ENCODE results near the gene WSCD2.

GRCh38 chr12:108241986-108242703, 113.1 kb downstream of the WSCD2 start:
- TF ChIP-seq CTCF (IDR thresholded peaks at IDR 0.05) (no peak), MEF2A (IDR thresholded peaks at IDR 0.05; ENCODE audit: borderline replicate concordance, low read depth) (no peak), EP300 (IDR thresholded peaks at IDR 0.05; ENCODE audit: borderline replicate concordance in 1 of 2, low read depth in 1 of 2, low read length in 1 of 2) (no peak), RCOR1 (IDR thresholded peaks at IDR 0.05; ENCODE audit: low read length) (no peak), GABPA (IDR thresholded peaks at IDR 0.05; ENCODE audit: low read depth) (no peak), NFIC (IDR thresholded peaks at IDR 0.05; ENCODE audit: borderline replicate concordance) (no peak), POLR2AphosphoS5 (IDR thresholded peaks at IDR 0.05; ENCODE audit: low read depth, low read length) (no peak), REST (IDR thresholded peaks at IDR 0.05; ENCODE audit: low read depth, low read length) (no peak), NRF1 (IDR thresholded peaks at IDR 0.05; ENCODE audit: low read depth, low read length) (no peak), RXRA (IDR thresholded peaks at IDR 0.05; ENCODE audit: borderline replicate concordance, low read depth) (no peak), EZH2phosphoT487 (IDR thresholded peaks at IDR 0.05; ENCODE audit: borderline replicate concordance, low read depth) (no peak), RFX5 (IDR thresholded peaks at IDR 0.05; ENCODE audit: low read length) (no peak), RAD21 (IDR thresholded peaks at IDR 0.05; ENCODE audit: low read length) (no peak), JUND (IDR thresholded peaks at IDR 0.05) (no peak)

Data from SK-N-SH (cell line).